Subcutaneous abdominal adipose tissue (tissue), 5 donors: ENCODE measurements around the gene DNAH14.
A peak's percentile ranks its signal among the peaks of the same experiment; 100 is the strongest.

Source experiments
- H3K27ac ChIP-seq: one replicate; pipeline ENCODE4 v1.7.0; 2013; ENCODE audit warnings: low read depth, mild to moderate bottlenecking, inconsistent platforms, low read length, moderate library complexity
- H3K27me3 ChIP-seq, 5 donors: one replicate each; pipeline ENCODE4 v1.7.0; 2013; ENCODE audit warnings: low read length in 5 of 5, inconsistent platforms in 1 of 5; ENCODE audit not compliant: control insufficient read depth in 5 of 5, insufficient read depth in 4 of 5
- H3K36me3 ChIP-seq, 5 donors: one replicate each; pipeline ENCODE4 v1.7.0; 2013; ENCODE audit warnings: low read length in 5 of 5; ENCODE audit not compliant: control insufficient read depth in 5 of 5, insufficient read depth in 5 of 5
- H3K4me1 ChIP-seq, 5 donors: one replicate each; pipeline ENCODE4 v1.7.0; 2013; ENCODE audit warnings: low read length in 5 of 5, mild to moderate bottlenecking in 3 of 5, moderate library complexity in 1 of 5; ENCODE audit not compliant: control insufficient read depth in 5 of 5, insufficient read depth in 5 of 5
- H3K4me3 ChIP-seq, 5 donors: one replicate each; pipeline ENCODE4 v1.7.0; 2013; ENCODE audit warnings: low read length in 5 of 5, low read depth in 1 of 5
- H3K9ac ChIP-seq, 5 donors: one replicate each; pipeline ENCODE4 v1.7.0; 2013; ENCODE audit warnings: low read length in 5 of 5, mild to moderate bottlenecking in 4 of 5, moderate library complexity in 3 of 5
- H3K9me3 ChIP-seq, 5 donors: one replicate each; pipeline ENCODE4 v1.7.0; 2013; ENCODE audit warnings: low read length in 5 of 5; ENCODE audit not compliant: control insufficient read depth in 5 of 5
- donor health status: healthy.
- donor health status: healthy.
- donor health status: healthy.
- donor health status: healthy.
- donor health status: healthy.

Gene DNAH14

GRCh38 chr1:225424562-225425200, 495.2 kb downstream of the DNAH14 start:
- H3K4me1 ChIP-seq = peaks cover 8 to 58% (median 52%) of the 10 kb centered on the region in 5 donors

DNA sequence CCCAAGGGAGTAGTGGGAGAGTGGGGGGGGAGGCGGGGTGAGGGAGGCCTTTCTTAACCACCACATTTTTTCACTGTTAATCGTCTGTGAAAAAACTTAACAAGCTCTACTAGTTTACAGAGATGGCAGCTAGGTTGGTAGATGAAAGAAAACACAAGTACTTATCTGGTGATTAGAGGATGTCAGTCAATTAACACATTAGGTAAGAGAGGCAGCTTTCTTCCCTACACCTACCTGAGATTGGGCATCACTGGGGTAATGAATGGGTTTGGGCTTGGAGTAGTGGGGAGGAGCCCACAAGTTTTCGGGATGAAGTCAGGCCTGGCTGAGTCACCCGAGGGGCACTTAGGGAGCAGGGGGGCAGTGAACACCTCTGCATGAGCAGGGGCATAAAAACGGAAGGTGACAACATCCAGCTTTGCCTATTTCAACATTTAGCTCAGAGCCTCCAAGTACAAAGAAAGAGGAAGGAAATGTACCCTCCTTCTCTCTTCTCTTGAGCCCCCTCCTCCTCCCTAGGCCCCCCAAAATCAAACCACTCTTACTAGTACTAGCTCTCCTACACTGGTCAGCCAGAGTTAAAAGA, 495.8 kb downstream of the DNAH14 start:
- no peaks in the 10 kb centered on the region for H3K9me3 ChIP-seq
- no peaks in the 10 kb centered on the region for H3K27me3 ChIP-seq
- H3K4me1 ChIP-seq = peaks cover 8 to 58% (median 52%) of the 10 kb centered on the region in 5 donors
- H3K4me3 ChIP-seq = peak overlapping the region in 1 of 5 donors; percentile 40
- no peak overlapping the region for H3K27ac ChIP-seq
- H3K36me3 ChIP-seq = peaks cover 0 to 11% (median 4%) of the 10 kb centered on the region in 5 donors
- peak overlapping the region in 1 of 5 donors; percentile 41 for H3K9ac ChIP-seq

More at GRCh38 chr1:225424562-225425200, 495.2 kb downstream of the DNAH14 start:
- Histone ChIP-seq H3K27ac (no peak overlapping the region), H3K27me3 (no peaks in the 10 kb centered on the region), H3K36me3 (peaks cover 0 to 12% (median 4%) of the 10 kb centered on the region in 5 donors), H3K9ac (no peak overlapping the region), H3K9me3 (no peaks in the 10 kb centered on the region), H3K4me3 (peak overlapping the region in 1 of 5 donors; percentile 48)

DNA sequence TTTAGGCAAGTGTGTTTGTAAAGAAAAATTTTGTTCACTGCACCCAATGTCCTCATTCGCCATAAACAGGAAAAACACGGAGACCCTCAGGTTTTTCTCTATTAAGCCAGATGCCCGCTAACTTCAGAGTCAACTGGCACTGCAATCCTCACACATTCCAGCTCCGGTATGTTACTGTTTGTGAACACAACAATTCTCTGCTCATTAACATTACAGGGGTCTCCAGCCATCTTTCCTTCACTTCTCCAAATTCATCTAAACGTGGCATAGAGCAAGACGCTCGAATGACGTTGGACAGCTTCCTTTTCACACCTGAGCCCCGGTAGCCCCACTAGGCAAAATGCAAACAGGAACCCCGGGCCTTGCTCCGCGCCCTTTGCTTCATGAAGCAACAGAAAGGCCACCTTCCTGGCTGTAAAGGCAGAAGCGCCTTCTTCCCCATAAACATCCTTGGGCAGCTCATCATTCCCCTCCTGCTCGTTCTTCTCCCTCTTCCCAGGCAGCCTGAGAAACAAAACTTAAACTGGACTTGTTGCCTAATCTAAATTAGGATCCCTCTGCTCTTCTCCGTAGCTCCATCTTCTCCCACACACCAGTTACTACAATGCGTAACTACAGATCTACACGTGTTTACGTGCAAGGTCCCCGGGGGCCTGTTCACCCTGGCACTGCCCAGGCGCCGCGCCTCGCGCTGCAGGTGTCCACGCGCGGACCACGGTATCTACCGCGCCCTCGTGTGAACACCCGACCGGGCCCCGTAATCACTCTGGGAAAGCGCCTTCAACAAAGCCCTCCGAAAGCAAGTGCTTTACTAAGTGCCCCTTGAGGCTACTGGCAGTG, 497.1 kb downstream of the DNAH14 start:
- H3K27me3 ChIP-seq = no peaks in the 10 kb centered on the region
- H3K36me3 ChIP-seq = peaks cover 0 to 5% (median 4%) of the 10 kb centered on the region in 5 donors
- H3K4me1 ChIP-seq = peaks cover 8 to 58% (median 52%) of the 10 kb centered on the region in 5 donors
- H3K9ac ChIP-seq = peak overlapping the region; percentile 58 to 86 (median 80)
- H3K4me3 ChIP-seq = peak overlapping the region; percentile 83 to 96 (median 95)
- H3K9me3 ChIP-seq = no peaks in the 10 kb centered on the region
- peak overlapping the region; percentile 96 for H3K27ac ChIP-seq

GRCh38 chr1:225427235-225428067, 498.0 kb downstream of the DNAH14 start, which contains the start of gene LBR:
Gene LBR (minus strand): TSS chr1:225428038. CDS start chr1:225424075, 3,963 bp downstream.
- H3K36me3 ChIP-seq = peaks cover 0 to under 1% (median 0%) of the 10 kb centered on the region in 5 donors
- peak within 1 kb of the TSS; percentile 83 to 96 (median 95) for H3K4me3 ChIP-seq
- peaks cover 8 to 53% (median 48%) of the 10 kb centered on the region in 5 donors for H3K4me1 ChIP-seq
- H3K9me3 ChIP-seq = peaks cover 0 to 4% (median 0%) of the 10 kb centered on the region in 5 donors
- peak within 1 kb of the TSS; percentile 80 to 92 (median 85) for H3K9ac ChIP-seq
- H3K27ac ChIP-seq = peak within 1 kb of the TSS; percentile 96
- no peaks in the 10 kb centered on the region for H3K27me3 ChIP-seq

DNA sequence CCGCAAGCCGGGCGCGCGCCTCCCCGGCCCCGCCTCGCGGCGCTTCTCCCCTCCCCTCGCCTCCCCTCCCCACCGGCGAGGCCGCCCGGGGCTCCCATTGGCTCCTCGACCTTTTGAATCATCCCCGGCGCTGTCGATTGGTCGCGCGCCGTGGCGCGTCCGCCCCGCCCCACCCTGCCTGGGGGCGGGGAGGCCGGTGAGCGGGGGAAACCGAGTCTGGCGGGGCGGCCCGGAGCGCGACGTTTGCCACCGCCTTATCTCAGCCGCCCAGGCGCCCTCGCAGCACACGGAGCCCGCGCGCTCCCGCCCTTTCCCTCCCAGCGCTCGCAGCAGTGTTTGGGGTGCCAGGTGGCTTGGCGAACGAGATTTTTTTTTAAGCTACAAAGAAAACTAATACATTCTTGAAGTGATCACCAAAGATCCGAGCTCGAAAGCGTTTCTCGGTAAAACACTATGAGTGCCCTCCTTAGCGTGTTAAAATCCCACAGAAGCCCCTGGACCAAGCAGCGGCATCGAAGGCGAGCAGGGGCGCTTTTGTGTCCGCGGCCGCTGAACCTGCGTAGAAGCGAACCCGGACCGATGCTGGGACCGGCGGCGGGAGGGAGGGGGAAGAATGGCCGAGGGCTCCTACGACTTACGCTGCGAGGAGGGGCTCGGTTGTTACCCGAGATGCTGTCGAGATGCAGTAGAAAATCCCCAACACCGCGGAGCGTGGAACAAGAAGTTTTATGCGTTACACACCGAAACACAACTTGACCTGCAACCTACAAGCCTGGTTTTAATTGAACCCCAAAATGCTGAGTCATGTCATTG, 498.8 kb downstream of the DNAH14 start:
- Histone ChIP-seq H3K4me1 (peaks cover 8 to 52% (median 48%) of the 10 kb centered on the region in 5 donors), H3K9me3 (peaks cover 0 to 4% (median 0%) of the 10 kb centered on the region in 5 donors), H3K9ac (peak overlapping the region; percentile 80 to 92 (median 85)), H3K27ac (peak overlapping the region; percentile 96), H3K4me3 (peak overlapping the region; percentile 81 to 95 (median 90)), H3K27me3 (no peaks in the 10 kb centered on the region), H3K36me3 (no peaks in the 10 kb centered on the region)

- peak overlapping the region; percentile 96 for H3K27ac ChIP-seq
Observed at GRCh38 chr1:225428881-225429455, 499.5 kb downstream of the DNAH14 start.

GRCh38 chr1:225430301-225430700, 500.8 kb downstream of the DNAH14 start:
- Histone ChIP-seq H3K9me3 (peaks cover 0 to 4% (median 0%) of the 10 kb centered on the region in 5 donors), H3K27ac (no peak overlapping the region), H3K36me3 (no peaks in the 10 kb centered on the region), H3K4me3 (no peak overlapping the region), H3K4me1 (peaks cover 7 to 34% (median 31%) of the 10 kb centered on the region in 5 donors), H3K27me3 (no peaks in the 10 kb centered on the region), H3K9ac (no peak overlapping the region)

More at GRCh38 chr1:225428881-225429455, 499.5 kb downstream of the DNAH14 start:
- H3K9ac ChIP-seq = peak overlapping the region; percentile 80 to 92 (median 85)
- peaks cover 0 to 4% (median 0%) of the 10 kb centered on the region in 5 donors for H3K9me3 ChIP-seq
- peak overlapping the region; percentile 81 to 95 (median 87) for H3K4me3 ChIP-seq
- no peaks in the 10 kb centered on the region for H3K27me3 ChIP-seq
- no peaks in the 10 kb centered on the region for H3K36me3 ChIP-seq
- H3K4me1 ChIP-seq = peaks cover 8 to 47% (median 41%) of the 10 kb centered on the region in 5 donors

DNA sequence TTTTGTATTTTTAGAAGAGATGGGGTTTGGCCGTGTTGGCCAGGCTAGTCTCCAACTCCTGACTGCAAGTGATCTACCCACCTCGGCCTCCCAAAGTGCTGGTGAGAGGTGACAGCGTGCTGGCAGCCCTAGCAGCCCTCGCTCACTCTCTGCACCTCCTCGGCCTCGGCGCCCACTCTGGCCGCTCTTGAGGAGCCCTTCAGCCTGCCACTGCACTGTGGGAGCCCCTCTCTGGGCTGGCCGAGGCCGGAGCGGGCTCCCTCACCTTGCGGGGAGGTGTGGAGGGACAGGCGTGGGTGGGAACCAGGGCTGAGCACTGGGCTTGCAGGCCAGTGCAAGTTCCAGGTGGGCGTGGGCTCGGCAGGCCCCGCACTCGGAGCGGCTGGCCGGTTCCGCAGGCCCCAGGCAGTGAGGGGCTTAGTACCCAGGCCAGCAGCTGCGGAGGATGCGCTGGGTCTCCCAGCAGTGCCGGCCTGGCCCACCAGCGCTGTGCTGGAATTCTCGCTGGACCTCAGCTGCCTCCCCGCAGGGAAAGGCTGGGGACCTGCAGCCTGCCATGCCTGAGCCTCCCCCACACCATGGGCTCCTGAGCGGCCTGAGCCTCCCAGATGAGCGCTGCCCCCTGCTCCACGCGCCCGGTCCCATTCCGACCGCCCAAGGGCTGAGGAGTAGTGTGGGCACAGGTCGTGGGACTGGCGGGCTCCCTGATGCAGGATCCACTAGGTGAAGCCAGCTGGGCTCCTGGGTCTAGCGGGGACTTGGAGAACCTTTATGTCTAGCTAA, 501.8 kb downstream of the DNAH14 start:
- no peak overlapping the region for H3K4me3 ChIP-seq
- no peak overlapping the region for H3K27ac ChIP-seq
- no peaks in the 10 kb centered on the region for H3K36me3 ChIP-seq
- H3K9me3 ChIP-seq = peaks cover 0 to 4% (median 0%) of the 10 kb centered on the region in 5 donors
- H3K9ac ChIP-seq = no peak overlapping the region
- no peaks in the 10 kb centered on the region for H3K27me3 ChIP-seq
- peaks cover under 1 to 24% (median 21%) of the 10 kb centered on the region in 5 donors for H3K4me1 ChIP-seq
